ENCODE measurements around the gene SH3BP5.
A peak's percentile ranks its signal among the peaks of the same experiment; 100 is the strongest.

The SH3BP5 gene

GRCh38 chr3:15260531-15260930, 71.9 kb downstream of the SH3BP5 start:
- Histone ChIP-seq H3K14ac (ENCODE audit: low read length) (no peak overlapping the region), H2AFZ (ENCODE audit: low read length) (no peak overlapping the region), H3K23ac (ENCODE audit: low read depth, low read length, poor library complexity) (no peak overlapping the region), H3K27me3 (ENCODE audit: control insufficient read depth in 3 of 3, insufficient read depth in 3 of 3, low read depth in 1 of 3, low read length in 3 of 3) (no peaks in the 10 kb centered on the region), H3K27ac (replicated peaks; ENCODE audit: low read length) (no peak overlapping the region), H3K79me1 (ENCODE audit: low read depth, low read length) (no peaks in the 10 kb centered on the region), H3K4ac (ENCODE audit: low read length) (no peak overlapping the region), H3K4me1 (ENCODE audit: control insufficient read depth in 2 of 2, insufficient read depth in 1 of 2, low read depth in 1 of 2, low read length in 2 of 2) (no peaks in the 10 kb centered on the region), H2BK120ac (ENCODE audit: low read depth, low read length) (no peak overlapping the region), H2BK5ac (ENCODE audit: low read length) (no peak overlapping the region), H2AK5ac (ENCODE audit: low read depth, low read length) (no peak overlapping the region), H2BK12ac (ENCODE audit: low read length) (no peak overlapping the region), H3K9me3 (replicated peaks in 1 of 2; ENCODE audit: control insufficient read depth in 2 of 2, insufficient read depth in 1 of 2, low read depth in 1 of 2, low read length in 2 of 2) (no peaks in the 10 kb centered on the region), H4K8ac (ENCODE audit: low read depth, low read length) (no peak overlapping the region), H4K91ac (ENCODE audit: low read depth, low read length, poor library complexity) (no peak overlapping the region), H2BK15ac (ENCODE audit: low read length) (no peak overlapping the region), H3K4me2 (ENCODE audit: insufficient read depth, low read length, poor library complexity, severe bottlenecking) (no peak overlapping the region), H3K9ac (ENCODE audit: low read depth, low read length, poor library complexity) (no peak overlapping the region), H3K18ac (ENCODE audit: low read length) (no peak overlapping the region), H3K36me3 (replicated peaks in 1 of 2; ENCODE audit: control insufficient read depth in 2 of 2, insufficient read depth in 2 of 2, low read length in 2 of 2) (peaks cover 11 to 46% of the 10 kb centered on the region in 2 donors), H3K4me3 (ENCODE audit: low read length in 2 of 2) (no peak overlapping the region)
- DNase-seq (ENCODE audit: low spot score), result no peak
- WGBS, 2 donors (ENCODE audit: extremely low coverage in 2 of 2, insufficient read length in 2 of 2, insufficient replicate concordance in 1 of 2), result no CpG with 5 or more reads among the region's 4 CpGs

GRCh38 chr3:15258720-15259119, 73.7 kb downstream of the SH3BP5 start:
- Histone ChIP-seq H3K79me1 (ENCODE audit: low read depth, low read length) (no peaks in the 10 kb centered on the region), H3K27me3 (ENCODE audit: control insufficient read depth in 3 of 3, insufficient read depth in 3 of 3, low read depth in 1 of 3, low read length in 3 of 3) (no peaks in the 10 kb centered on the region), H3K9me3 (replicated peaks in 1 of 2; ENCODE audit: control insufficient read depth in 2 of 2, insufficient read depth in 1 of 2, low read depth in 1 of 2, low read length in 2 of 2) (no peaks in the 10 kb centered on the region), H3K14ac (ENCODE audit: low read length) (no peak overlapping the region), H3K4me3 (ENCODE audit: low read length in 2 of 2) (no peak overlapping the region), H4K91ac (ENCODE audit: low read depth, low read length, poor library complexity) (no peak overlapping the region), H3K23ac (ENCODE audit: low read depth, low read length, poor library complexity) (no peak overlapping the region), H3K4me2 (ENCODE audit: insufficient read depth, low read length, poor library complexity, severe bottlenecking) (no peak overlapping the region), H3K9ac (ENCODE audit: low read depth, low read length, poor library complexity) (no peak overlapping the region), H2AFZ (ENCODE audit: low read length) (no peak overlapping the region), H2AK5ac (ENCODE audit: low read depth, low read length) (no peak overlapping the region), H3K4me1 (ENCODE audit: control insufficient read depth in 2 of 2, insufficient read depth in 1 of 2, low read depth in 1 of 2, low read length in 2 of 2) (no peaks in the 10 kb centered on the region), H2BK15ac (ENCODE audit: low read length) (no peak overlapping the region), H2BK5ac (ENCODE audit: low read length) (no peak overlapping the region), H3K18ac (ENCODE audit: low read length) (no peak overlapping the region), H3K4ac (ENCODE audit: low read length) (no peak overlapping the region), H2BK120ac (ENCODE audit: low read depth, low read length) (no peak overlapping the region), H2BK12ac (ENCODE audit: low read length) (no peak overlapping the region), H3K27ac (replicated peaks; ENCODE audit: low read length) (no peak overlapping the region), H3K36me3 (replicated peaks in 1 of 2; ENCODE audit: control insufficient read depth in 2 of 2, insufficient read depth in 2 of 2, low read length in 2 of 2) (peaks cover 11 to 64% of the 10 kb centered on the region in 2 donors), H4K8ac (ENCODE audit: low read depth, low read length) (no peak overlapping the region)
- DNase-seq (ENCODE audit: low spot score), result no peak
- no CpG with 5 or more reads among the region's 7 CpGs for WGBS, 2 donors (ENCODE audit: extremely low coverage in 2 of 2, insufficient read length in 2 of 2, insufficient replicate concordance in 1 of 2)

GRCh38 chr3:15256861-15257341, 75.5 kb downstream of the SH3BP5 start:
- no peak overlapping the region for H3K4me2 ChIP-seq (ENCODE audit: insufficient read depth, low read length, poor library complexity, severe bottlenecking)
- H3K9ac ChIP-seq (ENCODE audit: low read depth, low read length, poor library complexity), result peak overlapping the region; percentile 72
- no peak for DNase-seq (ENCODE audit: low spot score)
- H2BK5ac ChIP-seq (ENCODE audit: low read length), result no peak overlapping the region
- no peaks in the 10 kb centered on the region for H3K79me1 ChIP-seq (ENCODE audit: low read depth, low read length)
- no peak overlapping the region for H2BK12ac ChIP-seq (ENCODE audit: low read length)
- H3K9me3 ChIP-seq (replicated peaks in 1 of 2; ENCODE audit: control insufficient read depth in 2 of 2, insufficient read depth in 1 of 2, low read depth in 1 of 2, low read length in 2 of 2), result no peaks in the 10 kb centered on the region
- H4K8ac ChIP-seq (ENCODE audit: low read depth, low read length), result no peak overlapping the region
- no peak overlapping the region for H3K18ac ChIP-seq (ENCODE audit: low read length)
- no peak overlapping the region for H2BK15ac ChIP-seq (ENCODE audit: low read length)
- no peaks in the 10 kb centered on the region for H3K4me1 ChIP-seq (ENCODE audit: control insufficient read depth in 2 of 2, insufficient read depth in 1 of 2, low read depth in 1 of 2, low read length in 2 of 2)
- no peak overlapping the region for H2AK5ac ChIP-seq (ENCODE audit: low read depth, low read length)
- no peak overlapping the region for H3K27ac ChIP-seq (replicated peaks; ENCODE audit: low read length)
- H4K91ac ChIP-seq (ENCODE audit: low read depth, low read length, poor library complexity), result no peak overlapping the region
- H3K14ac ChIP-seq (ENCODE audit: low read length), result no peak overlapping the region
- H2BK120ac ChIP-seq (ENCODE audit: low read depth, low read length), result no peak overlapping the region
- no peaks in the 10 kb centered on the region for H3K27me3 ChIP-seq (ENCODE audit: control insufficient read depth in 3 of 3, insufficient read depth in 3 of 3, low read depth in 1 of 3, low read length in 3 of 3)
- H3K23ac ChIP-seq (ENCODE audit: low read depth, low read length, poor library complexity), result no peak overlapping the region
- peaks cover 13 to 83% of the 10 kb centered on the region in 2 donors for H3K36me3 ChIP-seq (replicated peaks in 1 of 2; ENCODE audit: control insufficient read depth in 2 of 2, insufficient read depth in 2 of 2, low read length in 2 of 2)
- no peak overlapping the region for H3K4ac ChIP-seq (ENCODE audit: low read length)
- WGBS, 2 donors (ENCODE audit: extremely low coverage in 2 of 2, insufficient read length in 2 of 2, insufficient replicate concordance in 1 of 2), result no CpG with 5 or more reads among the region's 8 CpGs
- no peak overlapping the region for H2AFZ ChIP-seq (ENCODE audit: low read length)
- no peak overlapping the region for H3K4me3 ChIP-seq (ENCODE audit: low read length in 2 of 2)

- H3K27ac ChIP-seq (replicated peaks; ENCODE audit: low read length), result no peak overlapping the region
- H2BK5ac ChIP-seq (ENCODE audit: low read length), result no peak overlapping the region
- H3K36me3 ChIP-seq (replicated peaks in 1 of 2; ENCODE audit: control insufficient read depth in 2 of 2, insufficient read depth in 2 of 2, low read length in 2 of 2), result peaks cover 15 to 98% of the 10 kb centered on the region in 2 donors
Observed at GRCh38 chr3:15255215-15255614, 77.2 kb downstream of the SH3BP5 start.

More at GRCh38 chr3:15255215-15255614, 77.2 kb downstream of the SH3BP5 start:
- WGBS, 2 donors (ENCODE audit: extremely low coverage in 2 of 2, insufficient read length in 2 of 2, insufficient replicate concordance in 1 of 2), result no CpG with 5 or more reads among the region's 2 CpGs
- Histone ChIP-seq H2BK12ac (ENCODE audit: low read length) (no peak overlapping the region), H3K27me3 (ENCODE audit: control insufficient read depth in 3 of 3, insufficient read depth in 3 of 3, low read depth in 1 of 3, low read length in 3 of 3) (no peaks in the 10 kb centered on the region), H3K4ac (ENCODE audit: low read length) (no peak overlapping the region), H2BK15ac (ENCODE audit: low read length) (no peak overlapping the region), H4K91ac (ENCODE audit: low read depth, low read length, poor library complexity) (no peak overlapping the region), H2AFZ (ENCODE audit: low read length) (no peak overlapping the region), H3K9ac (ENCODE audit: low read depth, low read length, poor library complexity) (no peak overlapping the region), H3K4me2 (ENCODE audit: insufficient read depth, low read length, poor library complexity, severe bottlenecking) (no peak overlapping the region), H2BK120ac (ENCODE audit: low read depth, low read length) (no peak overlapping the region), H3K9me3 (replicated peaks in 1 of 2; ENCODE audit: control insufficient read depth in 2 of 2, insufficient read depth in 1 of 2, low read depth in 1 of 2, low read length in 2 of 2) (no peaks in the 10 kb centered on the region), H3K79me1 (ENCODE audit: low read depth, low read length) (no peaks in the 10 kb centered on the region), H2AK5ac (ENCODE audit: low read depth, low read length) (no peak overlapping the region), H3K4me3 (ENCODE audit: low read length in 2 of 2) (no peak overlapping the region), H3K18ac (ENCODE audit: low read length) (no peak overlapping the region), H3K23ac (ENCODE audit: low read depth, low read length, poor library complexity) (no peak overlapping the region), H3K14ac (ENCODE audit: low read length) (no peak overlapping the region), H3K4me1 (ENCODE audit: control insufficient read depth in 2 of 2, insufficient read depth in 1 of 2, low read depth in 1 of 2, low read length in 2 of 2) (no peaks in the 10 kb centered on the region), H4K8ac (ENCODE audit: low read depth, low read length) (no peak overlapping the region)
- no peak for DNase-seq (ENCODE audit: low spot score)
